SIG-M5 treated with dmso at 0.1 percent for 504 hours (cell line): Measurements from ENCODE around the gene CRAMP1.

Experiments
- DNase-seq: peaks from one replicate; lab custom pipeline; 2025; ENCODE audit not compliant: unreplicated experiment; lab: John Stamatoyannopoulos, UW

The CRAMP1 gene

GRCh38 chr16:1633310-1633709, 21.1 kb downstream of the CRAMP1 start:
- DNase-seq = no peak

DNA sequence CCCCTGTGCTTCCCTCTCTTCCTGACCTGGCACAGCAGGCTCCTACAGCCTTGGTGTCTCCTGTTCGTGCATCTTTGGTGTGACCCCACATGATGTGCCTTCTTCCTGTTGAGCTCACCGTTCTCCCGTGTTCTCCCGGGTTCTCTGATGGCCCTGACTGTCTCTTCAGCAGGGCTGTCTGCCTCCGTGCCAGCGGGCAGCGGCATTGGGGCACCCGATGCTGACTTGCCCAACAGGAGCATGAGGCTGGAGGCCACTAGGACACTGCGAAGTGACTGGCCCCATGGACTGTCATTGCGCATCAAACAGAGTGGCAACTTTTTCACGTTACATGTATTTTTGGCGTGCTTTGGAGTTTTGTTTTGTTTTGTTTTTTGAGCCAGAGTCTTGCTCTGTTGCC, 22.4 kb downstream of the CRAMP1 start:
- no peak for DNase-seq

- no peak for DNase-seq
Observed at GRCh38 chr16:1635070-1635469, 22.9 kb downstream of the CRAMP1 start.

GRCh38 chr16:1637526-1637925, 25.4 kb downstream of the CRAMP1 start:
- DNase-seq = no peak

DNA sequence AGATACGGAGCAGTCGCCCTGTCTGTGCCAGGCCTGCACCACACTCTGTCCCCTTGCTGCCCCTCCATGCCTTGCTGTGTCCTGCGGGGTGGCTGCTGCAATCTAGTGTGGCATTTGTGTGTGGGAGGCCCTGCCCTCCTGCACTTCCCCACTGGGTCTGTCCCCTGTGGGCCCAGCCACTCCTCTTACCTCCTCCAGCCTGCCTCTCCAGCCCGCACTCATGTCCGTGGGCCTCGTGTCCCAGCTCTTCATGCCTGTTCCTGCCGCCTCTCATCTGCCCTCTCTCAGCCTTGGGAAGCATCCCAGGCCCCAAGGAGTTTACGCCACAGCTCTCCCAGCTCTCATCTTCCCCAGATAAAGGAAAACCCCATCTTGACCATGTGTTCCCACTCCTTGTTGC, 26.6 kb downstream of the CRAMP1 start:
- no peak for DNase-seq

DNA sequence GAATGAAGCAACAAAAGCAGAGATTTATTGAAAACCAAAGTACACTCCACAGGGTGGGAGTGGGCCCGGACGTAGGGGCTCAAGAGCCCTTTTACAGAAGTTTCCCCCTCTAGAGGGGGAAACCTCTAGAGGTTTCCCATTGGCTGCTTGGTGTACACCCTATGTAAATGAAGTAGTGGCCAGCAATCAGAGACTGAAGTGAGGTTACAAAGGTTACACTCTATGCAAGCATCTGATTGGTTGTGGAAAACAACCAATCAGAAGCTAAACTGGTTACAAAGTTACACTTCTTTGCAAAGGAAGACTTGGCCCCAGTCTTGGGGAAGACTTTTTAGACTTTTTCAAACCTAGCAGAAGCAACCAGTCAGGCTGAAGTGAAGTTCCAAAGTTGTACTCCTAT, 27.1 kb downstream of the CRAMP1 start:
- DNase-seq = no peak

GRCh38 chr16:1639860-1640259, 27.7 kb downstream of the CRAMP1 start:
- no peak for DNase-seq

DNA sequence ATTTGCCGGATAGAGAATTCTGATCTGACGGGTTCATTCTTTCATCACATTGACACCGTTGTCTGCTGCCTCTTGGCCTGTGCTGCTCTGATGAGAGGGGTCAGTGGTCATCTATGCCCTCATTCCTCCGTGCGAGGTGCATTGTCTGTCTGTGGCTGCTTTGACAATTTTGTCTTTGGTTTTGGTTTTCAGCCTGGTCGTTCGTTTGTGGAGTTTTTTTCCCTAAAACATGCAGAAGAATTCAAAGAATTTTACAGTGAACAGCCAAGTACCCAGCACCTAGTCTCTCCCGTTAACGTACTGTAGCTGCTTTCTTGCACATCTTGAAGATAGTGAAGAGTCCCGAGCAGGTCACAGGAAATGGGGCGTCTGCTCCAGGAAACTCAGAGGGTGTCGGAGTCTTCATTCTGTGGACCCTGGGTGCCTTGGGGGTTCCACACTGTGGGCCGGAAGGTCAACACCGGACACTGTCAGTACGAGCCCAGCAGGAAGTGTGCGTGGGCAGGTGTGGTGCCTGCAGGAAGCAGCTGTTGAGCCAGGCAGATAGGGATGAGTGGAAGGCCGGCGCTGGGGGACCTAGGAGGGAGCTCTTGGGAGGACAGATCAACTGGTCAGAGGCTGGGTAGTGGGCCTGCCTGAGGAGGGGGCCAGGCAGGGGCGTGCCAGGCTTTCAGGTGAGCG, 28.2 kb downstream of the CRAMP1 start:
- no peak for DNase-seq

- no peak for DNase-seq
Observed at GRCh38 chr16:1641261-1641660, 29.1 kb downstream of the CRAMP1 start.

- no peak for DNase-seq
Observed at GRCh38 chr16:1642148-1642547, 30.0 kb downstream of the CRAMP1 start.

- no peak for DNase-seq
Observed at GRCh38 chr16:1642753-1643152, 30.6 kb downstream of the CRAMP1 start.

DNA sequence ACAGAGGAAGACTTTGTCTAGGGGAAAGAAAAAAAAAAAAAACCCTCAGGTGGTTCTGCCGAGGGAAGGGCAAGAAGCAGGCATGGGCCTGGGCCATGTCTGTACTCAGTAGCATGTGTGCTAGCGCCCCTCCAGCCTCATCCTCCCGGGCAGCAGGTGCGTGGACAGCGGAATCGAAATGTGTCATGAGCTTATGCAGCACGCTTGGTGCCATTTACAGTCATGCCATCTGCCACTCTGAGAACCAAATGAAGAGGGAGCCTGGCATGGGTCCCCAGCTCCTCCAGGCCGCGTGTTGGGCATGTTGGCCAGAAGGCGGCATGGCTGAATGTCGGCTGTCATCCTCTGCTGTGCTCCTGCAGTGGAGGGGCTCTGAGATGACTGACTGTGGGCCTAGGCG, 31.4 kb downstream of the CRAMP1 start:
- DNase-seq = no peak

DNA sequence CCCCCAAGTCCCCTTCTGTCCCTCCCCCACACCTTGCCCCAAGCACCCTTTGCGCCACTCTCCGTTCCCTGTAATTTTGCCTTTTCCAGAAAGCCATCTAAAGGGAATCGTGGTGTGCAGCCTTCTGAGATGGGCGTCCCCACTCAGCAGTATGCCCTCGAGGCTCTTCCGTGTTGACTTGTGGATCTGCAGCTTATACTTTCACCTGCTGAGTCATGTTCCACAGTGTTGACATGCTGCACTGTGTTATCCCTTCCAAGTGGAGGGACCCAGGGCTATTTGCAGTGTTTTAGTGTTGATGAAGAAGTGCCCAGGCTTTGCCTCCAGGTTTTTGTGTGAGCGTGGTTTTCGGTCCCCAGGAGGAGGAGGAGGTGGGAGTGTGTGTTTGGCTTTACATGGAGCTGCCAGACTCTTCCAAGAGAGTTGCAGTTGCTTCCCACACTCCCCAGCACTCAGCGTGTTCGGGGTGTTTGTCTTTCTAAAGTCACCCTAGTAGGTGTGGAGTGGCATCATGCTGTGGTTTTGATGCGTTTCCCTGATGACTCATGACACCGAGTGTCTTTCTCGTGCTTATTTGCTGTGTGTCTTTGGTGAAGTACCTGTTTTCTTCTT, 33.9 kb downstream of the CRAMP1 start:
- peak; percentile 44 for DNase-seq

- no peak for DNase-seq
Observed at GRCh38 chr16:1647856-1648255, 35.7 kb downstream of the CRAMP1 start.

DNA sequence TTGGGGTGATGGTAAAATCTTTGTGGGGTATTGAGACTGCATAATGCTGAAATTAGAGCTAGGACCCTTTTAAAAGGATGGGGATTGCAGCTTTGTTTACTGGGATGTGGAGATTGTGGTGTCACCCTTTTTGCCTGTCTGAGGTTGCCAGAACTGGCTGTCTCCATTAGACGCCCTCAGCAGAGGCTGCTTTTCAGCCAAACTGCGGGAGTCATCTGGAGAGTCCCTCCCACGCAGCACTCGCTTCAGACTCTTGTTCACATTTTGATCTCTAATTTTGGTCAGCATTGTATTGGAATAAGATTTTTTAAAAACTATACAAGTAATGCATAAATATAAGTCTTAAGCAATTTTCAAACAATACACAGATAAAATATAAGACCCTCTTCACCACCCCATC, 38.0 kb downstream of the CRAMP1 start:
- DNase-seq = no peak

DNA sequence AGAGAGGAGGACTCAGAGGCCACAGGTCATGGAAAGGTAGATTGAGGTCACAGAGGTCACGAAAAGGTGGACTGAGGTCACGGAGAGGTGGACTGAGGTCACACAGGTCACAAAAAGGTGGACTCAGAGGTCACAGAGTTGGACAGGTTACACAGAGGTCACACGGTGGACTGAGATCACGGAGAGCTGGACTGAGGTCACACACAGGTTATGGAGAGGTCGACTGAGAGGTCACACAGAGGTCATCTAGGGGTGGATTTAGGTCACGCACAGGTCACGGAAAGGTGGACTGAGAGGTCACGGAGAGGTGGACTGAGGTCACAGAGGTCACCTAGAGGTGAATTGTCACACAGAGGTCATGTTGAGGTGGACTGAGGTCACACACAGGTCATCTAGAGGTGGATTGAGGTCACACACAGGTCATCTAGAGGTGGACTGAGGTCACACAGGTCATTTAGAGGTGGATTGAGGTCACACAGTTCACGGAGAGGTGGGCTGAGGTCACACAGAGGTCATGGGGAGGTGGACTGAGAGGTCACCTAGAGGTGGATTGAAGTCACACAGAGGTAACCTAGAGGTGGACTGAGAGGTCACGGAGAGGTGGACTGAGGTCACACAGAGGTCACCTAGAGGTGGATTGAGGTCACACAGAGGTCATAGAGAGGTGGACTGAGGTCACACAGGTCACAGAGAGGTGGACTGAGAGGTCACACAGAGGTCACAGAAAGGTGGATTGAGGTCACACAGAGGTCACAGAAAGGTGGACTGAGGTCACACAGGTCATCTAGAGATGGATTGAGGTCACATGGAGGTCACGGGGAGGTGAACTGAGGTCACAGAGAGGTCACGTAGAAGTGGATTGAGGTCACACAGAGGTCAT, 39.2 kb downstream of the CRAMP1 start:
- no peak for DNase-seq

GRCh38 chr16:1651974-1652312, 39.8 kb downstream of the CRAMP1 start:
- DNase-seq = no peak

DNA sequence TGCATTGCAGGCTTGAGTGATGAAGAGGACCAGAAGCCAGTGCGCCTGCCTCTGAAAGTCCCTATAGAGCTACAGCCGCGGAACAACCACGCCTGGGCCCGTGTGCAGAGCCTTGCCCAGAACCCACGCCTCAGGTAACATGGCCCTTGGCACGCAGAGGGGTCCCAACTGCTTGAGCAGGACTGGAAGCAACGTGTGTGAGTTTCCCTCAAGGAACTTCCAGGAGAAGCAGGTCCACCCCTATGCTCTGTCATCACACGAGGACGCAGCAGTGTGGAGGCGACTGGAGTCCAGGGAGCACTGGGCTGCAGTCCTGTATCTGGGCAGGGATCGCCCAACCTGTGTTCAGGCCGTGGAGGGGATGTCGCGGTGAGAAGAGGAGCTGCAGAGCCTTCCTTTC, 40.9 kb downstream of the CRAMP1 start:
- no peak for DNase-seq

GRCh38 chr16:1654505-1655268, 42.5 kb downstream of the CRAMP1 start:
- no peak for DNase-seq

DNA sequence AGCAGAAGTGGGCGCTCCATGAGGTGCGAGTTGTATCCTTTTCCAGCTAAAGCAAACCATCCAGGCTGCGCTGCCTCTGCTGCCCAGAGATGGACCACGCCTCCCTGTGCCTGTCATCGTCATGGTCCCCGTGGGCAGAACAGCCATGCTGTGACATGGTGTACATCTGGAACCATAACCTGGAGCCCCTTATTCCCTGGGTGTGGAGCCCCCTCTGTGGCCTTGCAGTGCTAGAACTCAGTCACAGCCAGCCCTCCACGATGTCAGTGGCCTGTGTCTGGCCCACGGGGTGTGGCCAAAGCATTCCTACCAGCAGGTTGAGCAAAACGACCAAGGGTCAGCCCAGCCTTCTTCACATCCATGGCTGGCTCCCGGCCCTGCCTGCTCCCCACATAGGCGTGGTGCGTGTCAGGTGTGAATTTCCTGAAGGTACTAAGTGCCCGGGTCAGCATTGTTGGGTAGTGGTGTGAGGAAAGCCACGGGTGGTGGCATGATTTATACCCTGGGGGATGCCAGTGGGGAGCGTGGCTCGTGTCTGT, 43.2 kb downstream of the CRAMP1 start:
- no peak for DNase-seq
